Skeletal muscle satellite cell (primary cell): Measurements from ENCODE around the gene INPP5A.

Source experiments
- H3K27me3 ChIP-seq: 2 replicates; pipeline ENCODE4 v1.7.0; 2013; ENCODE audit warnings: low read length; ENCODE audit not compliant: control insufficient read depth, insufficient read depth
- H3K36me3 ChIP-seq: 2 replicates; pipeline ENCODE4 v1.7.0; 2013; ENCODE audit warnings: mild to moderate bottlenecking, control low read depth, low read length; ENCODE audit not compliant: insufficient read depth
- H3K4me1 ChIP-seq: 2 replicates; pipeline ENCODE4 v1.7.0; 2013; ENCODE audit warnings: low read length; ENCODE audit not compliant: control insufficient read depth, insufficient read depth
- H3K4me2 ChIP-seq: 2 replicates; pipeline ENCODE4 v1.7.0; 2013; ENCODE audit warnings: mild to moderate bottlenecking, low read length
- H3K4me3 ChIP-seq: 2 replicates; pipeline ENCODE4 v1.7.0; 2013; ENCODE audit warnings: low read length
- H3K9ac ChIP-seq: 2 replicates; pipeline ENCODE4 v1.7.0; 2013; ENCODE audit warnings: mild to moderate bottlenecking, low read depth, low read length, moderate library complexity
- H3K9me3 ChIP-seq: replicated peaks from 2 replicates; pipeline ENCODE4 v1.7.0; 2013; ENCODE audit warnings: mild to moderate bottlenecking, control low read depth, low read length

INPP5A gene

DNA sequence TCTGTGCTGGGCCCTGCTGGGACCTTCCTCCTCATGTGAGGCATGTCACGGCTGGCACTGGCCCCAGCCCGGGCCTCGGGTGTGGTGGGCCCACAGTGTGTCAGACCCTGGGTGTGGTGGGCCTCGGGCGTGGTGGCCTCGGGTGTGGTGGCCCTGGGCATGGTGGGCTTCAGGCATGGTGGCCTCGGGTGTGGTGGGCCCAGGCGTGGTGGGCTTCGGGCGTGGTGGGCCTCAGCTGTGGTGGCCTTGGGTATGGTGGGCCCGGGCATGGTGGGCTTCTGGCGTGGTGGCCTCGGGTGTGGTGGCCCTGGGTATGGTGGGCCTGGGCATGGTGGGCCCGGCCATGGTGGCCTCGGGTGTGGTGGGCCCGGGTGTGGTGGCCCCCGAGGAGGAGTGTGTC lies 207.9 kb downstream of the INPP5A start:
- no peaks in the 10 kb centered on the region for H3K9me3 ChIP-seq
- H3K36me3 ChIP-seq: no peaks in the 10 kb centered on the region
- H3K9ac ChIP-seq: no peak overlapping the region
- H3K27me3 ChIP-seq: no peaks in the 10 kb centered on the region
- H3K4me1 ChIP-seq: no peaks in the 10 kb centered on the region
- H3K4me2 ChIP-seq: no peak overlapping the region
- H3K4me3 ChIP-seq: no peak overlapping the region

DNA sequence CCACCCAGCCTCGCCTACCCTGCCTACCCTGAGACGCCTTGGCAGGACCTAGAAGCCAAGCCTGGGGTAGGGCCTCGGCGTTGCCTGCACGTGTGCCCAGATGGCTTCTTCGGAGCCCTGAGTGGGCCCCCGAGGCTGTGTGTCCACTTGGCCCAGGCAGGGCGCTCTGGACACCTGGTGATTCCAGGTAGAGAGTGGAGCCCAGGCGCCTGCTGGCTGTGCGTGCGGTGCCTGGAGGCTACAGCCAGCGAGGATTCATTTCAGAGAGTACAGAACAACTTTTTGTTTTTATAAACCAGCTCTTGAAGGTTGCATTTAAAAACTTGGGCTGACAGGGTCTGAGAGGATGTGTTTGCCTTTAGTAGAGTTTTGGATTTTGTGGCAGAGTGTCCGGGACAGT lies 208.4 kb downstream of the INPP5A start:
- H3K9me3 ChIP-seq: no peaks in the 10 kb centered on the region
- H3K4me2 ChIP-seq: no peak overlapping the region
- H3K27me3 ChIP-seq: no peaks in the 10 kb centered on the region
- H3K4me1 ChIP-seq: no peaks in the 10 kb centered on the region
- H3K36me3 ChIP-seq: no peaks in the 10 kb centered on the region
- no peak overlapping the region for H3K9ac ChIP-seq
- H3K4me3 ChIP-seq: no peak overlapping the region

- Histone ChIP-seq H3K27me3 (no peaks in the 10 kb centered on the region), H3K4me1 (no peaks in the 10 kb centered on the region), H3K4me2 (no peak overlapping the region), H3K36me3 (no peaks in the 10 kb centered on the region), H3K4me3 (no peak overlapping the region), H3K9ac (no peak overlapping the region), H3K9me3 (no peaks in the 10 kb centered on the region)
These were observed 208.8 kb downstream of the INPP5A start for GRCh38 chr10:132746386-132746785.

DNA sequence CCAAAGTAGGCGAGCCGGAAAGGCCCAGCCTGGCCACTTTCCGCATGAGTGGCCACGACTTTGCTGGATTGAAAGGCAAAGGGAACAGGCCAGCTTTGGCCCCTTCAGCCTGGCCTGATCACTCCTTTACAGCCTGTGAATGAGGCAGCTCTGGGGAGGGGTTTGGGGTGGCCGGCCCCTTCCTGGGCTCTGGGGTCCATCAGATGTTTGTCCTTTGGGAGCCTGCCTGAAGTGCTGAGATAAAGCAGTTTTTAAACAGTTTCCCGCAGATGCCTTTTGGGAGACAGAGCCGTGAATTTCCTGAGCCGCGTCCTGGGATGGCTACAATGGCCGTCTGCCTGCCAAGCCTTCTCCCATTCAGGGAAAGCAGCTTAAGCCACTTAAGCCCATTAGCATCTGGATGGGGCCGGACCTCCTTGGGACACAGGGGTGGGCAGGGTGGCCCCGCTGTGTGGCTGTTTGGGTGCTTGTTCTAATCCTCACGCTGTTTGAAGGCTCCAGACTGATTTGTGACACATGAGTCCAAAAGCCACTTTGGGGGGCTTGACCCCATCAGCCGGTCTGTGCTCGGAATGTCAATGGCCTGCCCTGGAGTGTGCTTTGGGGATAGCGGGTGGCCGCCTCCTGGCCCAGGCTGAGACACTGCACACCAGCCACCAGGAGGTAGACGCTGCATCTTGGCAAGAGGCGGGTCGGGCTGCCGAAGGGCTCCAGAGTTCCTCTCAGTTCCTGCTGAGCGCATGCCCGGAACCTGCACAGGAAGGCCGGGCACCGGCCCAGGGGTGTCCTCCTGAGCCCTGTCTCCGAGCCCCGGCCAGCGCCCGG lies 209.4 kb downstream of the INPP5A start:
- no peak overlapping the region for H3K4me3 ChIP-seq
- no peaks in the 10 kb centered on the region for H3K27me3 ChIP-seq
- H3K4me1 ChIP-seq: no peaks in the 10 kb centered on the region
- no peak overlapping the region for H3K4me2 ChIP-seq
- H3K9me3 ChIP-seq: no peaks in the 10 kb centered on the region
- no peak overlapping the region for H3K9ac ChIP-seq
- no peaks in the 10 kb centered on the region for H3K36me3 ChIP-seq

DNA sequence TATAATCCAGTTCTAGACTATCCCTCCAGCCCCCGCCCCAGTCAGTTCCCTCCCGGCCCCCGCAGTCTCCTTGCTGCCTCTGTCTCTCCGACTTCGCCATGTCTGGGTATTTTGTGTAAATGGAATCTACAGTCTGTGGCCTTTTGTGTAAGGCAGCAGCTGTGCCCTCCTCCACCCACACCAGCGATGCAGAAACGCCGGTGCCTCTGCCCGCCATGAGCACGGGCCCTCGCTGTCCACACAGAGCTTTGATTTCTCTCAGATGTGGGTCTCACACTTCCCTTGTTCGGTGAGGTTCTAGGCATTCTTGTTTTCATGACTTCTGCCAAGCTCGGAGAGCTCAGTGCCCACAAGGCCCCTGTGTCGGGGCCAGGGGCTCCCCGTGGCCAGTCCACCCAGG lies 210.5 kb downstream of the INPP5A start:
- Histone ChIP-seq H3K4me2 (no peak overlapping the region), H3K9ac (no peak overlapping the region), H3K4me3 (no peak overlapping the region), H3K4me1 (no peaks in the 10 kb centered on the region), H3K36me3 (no peaks in the 10 kb centered on the region), H3K9me3 (no peaks in the 10 kb centered on the region), H3K27me3 (no peaks in the 10 kb centered on the region)

DNA sequence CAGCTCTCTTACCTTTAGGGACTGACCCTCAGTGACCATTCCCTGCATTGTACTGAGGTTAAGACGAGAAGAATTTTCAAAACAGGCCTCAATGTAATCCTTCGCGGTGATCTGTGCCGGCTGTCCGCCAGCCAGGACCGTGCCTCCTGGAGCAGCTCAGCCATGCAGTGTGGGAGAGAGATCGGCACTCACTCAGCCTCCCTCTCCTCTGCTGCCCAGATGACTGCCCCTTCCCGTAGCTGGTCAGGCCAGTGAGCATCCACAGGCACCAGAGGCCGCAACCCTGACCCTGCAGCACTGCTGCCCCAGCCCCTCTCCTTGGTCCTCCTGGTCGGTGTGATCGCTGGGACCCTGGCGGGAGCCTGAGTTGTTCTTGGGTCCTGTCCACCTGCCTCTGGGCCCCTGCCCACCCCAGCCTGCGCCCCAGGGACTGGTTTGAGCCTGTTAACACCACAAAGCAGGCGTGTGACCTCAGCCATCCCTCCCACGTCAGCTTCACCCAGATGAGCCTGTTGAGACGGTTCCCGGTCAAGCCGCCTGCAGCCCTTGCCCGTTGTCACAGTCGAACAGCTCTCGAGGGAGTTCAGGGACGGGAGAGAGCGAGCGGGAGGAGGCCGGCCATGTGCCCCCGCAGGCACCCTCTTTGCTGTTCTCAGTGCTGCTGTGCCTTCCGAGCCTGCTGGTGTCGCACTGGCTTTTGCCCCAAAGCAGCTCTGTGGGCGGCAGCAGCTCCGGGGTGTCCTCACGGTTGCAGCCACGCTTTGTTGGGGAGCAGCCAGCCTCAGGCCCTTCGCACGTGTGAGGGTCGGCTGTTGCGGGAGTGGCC lies 211.2 kb downstream of the INPP5A start:
- Histone ChIP-seq H3K4me2 (no peak overlapping the region), H3K27me3 (no peaks in the 10 kb centered on the region), H3K9ac (no peak overlapping the region), H3K4me3 (no peak overlapping the region), H3K4me1 (no peaks in the 10 kb centered on the region), H3K9me3 (no peaks in the 10 kb centered on the region), H3K36me3 (no peaks in the 10 kb centered on the region)

GRCh38 chr10:132749371-132749795 lies 211.8 kb downstream of the INPP5A start:
- Histone ChIP-seq H3K27me3 (no peaks in the 10 kb centered on the region), H3K4me2 (no peak overlapping the region), H3K36me3 (no peaks in the 10 kb centered on the region), H3K9me3 (no peaks in the 10 kb centered on the region), H3K9ac (no peak overlapping the region), H3K4me1 (no peaks in the 10 kb centered on the region), H3K4me3 (no peak overlapping the region)

DNA sequence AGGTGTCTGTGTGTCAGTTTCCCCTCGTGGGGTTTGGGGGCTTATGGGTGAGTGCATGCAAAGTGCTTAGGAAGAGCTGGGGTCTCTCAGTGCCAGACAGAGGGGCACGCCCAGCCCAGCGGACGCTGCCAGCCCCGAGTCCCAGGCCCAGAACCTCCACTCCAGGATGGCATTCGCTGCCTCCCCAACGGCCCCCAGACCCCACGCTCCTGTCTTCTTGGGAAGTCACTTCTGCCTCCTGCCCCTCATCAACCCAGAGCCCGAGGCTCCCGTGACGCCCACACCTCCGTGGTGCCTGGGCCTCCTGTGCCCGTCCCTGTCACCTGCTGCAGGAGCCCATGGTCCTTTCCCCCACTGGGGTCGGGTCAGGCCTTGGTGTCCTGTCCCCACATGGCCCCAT lies 213.3 kb downstream of the INPP5A start:
- Histone ChIP-seq H3K4me2 (no peak overlapping the region), H3K27me3 (no peaks in the 10 kb centered on the region), H3K36me3 (no peaks in the 10 kb centered on the region), H3K4me1 (no peaks in the 10 kb centered on the region), H3K9me3 (no peaks in the 10 kb centered on the region), H3K4me3 (no peak overlapping the region), H3K9ac (no peak overlapping the region)

- Histone ChIP-seq H3K36me3 (no peaks in the 10 kb centered on the region), H3K4me2 (no peak overlapping the region), H3K9ac (no peak overlapping the region), H3K4me1 (no peaks in the 10 kb centered on the region), H3K9me3 (no peaks in the 10 kb centered on the region), H3K4me3 (no peak overlapping the region), H3K27me3 (no peaks in the 10 kb centered on the region)
These were observed 214.8 kb downstream of the INPP5A start for GRCh38 chr10:132752378-132752777.

- no peak overlapping the region for H3K4me3 ChIP-seq
- no peak overlapping the region for H3K4me2 ChIP-seq
- H3K9ac ChIP-seq: no peak overlapping the region
- no peaks in the 10 kb centered on the region for H3K27me3 ChIP-seq
- H3K4me1 ChIP-seq: no peaks in the 10 kb centered on the region
- no peaks in the 10 kb centered on the region for H3K36me3 ChIP-seq
- H3K9me3 ChIP-seq: no peaks in the 10 kb centered on the region
These were observed 215.4 kb downstream of the INPP5A start for GRCh38 chr10:132752961-132753360.

GRCh38 chr10:132753596-132753995 lies 216.0 kb downstream of the INPP5A start:
- Histone ChIP-seq H3K9ac (no peak overlapping the region), H3K4me3 (no peak overlapping the region), H3K4me2 (no peak overlapping the region), H3K27me3 (no peaks in the 10 kb centered on the region), H3K9me3 (no peaks in the 10 kb centered on the region), H3K36me3 (no peaks in the 10 kb centered on the region), H3K4me1 (no peaks in the 10 kb centered on the region)
